Measurements from ENCODE around the gene CEP112. TPM values are rescaled to one million over a fixed set of nuclear protein-coding genes. Genes with fewer than 3 reads are reported as not detected.

The CEP112 gene
- total RNA-seq, 1 donor from 2014 or later, result 1.3 TPM

- H3K27me3 Mint-ChIP-seq, result peaks cover 2% of the 10 kb centered on the region
- no peak overlapping the region for H3K4me3 Mint-ChIP-seq
- H3K27ac Mint-ChIP-seq, result no peak overlapping the region
- H3K36me3 Mint-ChIP-seq (ENCODE audit: low read depth), result no peaks in the 10 kb centered on the region
- peaks cover 9% of the 10 kb centered on the region for H3K9me3 Mint-ChIP-seq
- no peak for DNase-seq
- intact Hi-C loops (cut with micrococcal nuclease), result no loop called here
- no peaks in the 10 kb centered on the region for H3K4me1 Mint-ChIP-seq
Measured at GRCh38 chr17:65678546-65678945, 513.4 kb downstream of the CEP112 start.

DNA sequence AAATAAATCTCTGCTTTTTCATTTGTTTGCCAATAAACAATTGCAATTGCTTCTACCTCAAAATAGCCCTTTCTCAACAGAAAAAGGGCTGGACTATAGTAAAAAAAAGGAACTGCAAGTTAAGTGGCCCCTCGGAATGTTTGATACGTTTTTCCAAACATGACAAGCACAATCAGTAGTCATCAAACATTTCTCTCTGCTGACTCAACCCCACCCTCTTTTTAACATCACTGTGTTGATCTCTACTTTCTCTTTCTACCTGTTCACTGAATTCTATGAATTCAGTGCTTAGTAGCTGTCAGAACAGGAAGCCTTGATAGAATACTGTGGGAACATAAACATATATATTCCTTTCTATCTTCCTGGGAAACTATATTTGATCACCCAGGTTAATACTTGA, 514.0 kb downstream of the CEP112 start:
- DNase-seq, result no peak
- Mint-ChIP-seq H3K27ac (no peak overlapping the region), H3K36me3 (ENCODE audit: low read depth) (no peaks in the 10 kb centered on the region), H3K4me1 (no peaks in the 10 kb centered on the region), H3K9me3 (peaks cover 9% of the 10 kb centered on the region), H3K27me3 (peaks cover 2% of the 10 kb centered on the region), H3K4me3 (no peak overlapping the region)
- intact Hi-C loops (cut with micrococcal nuclease), result no loop called here

DNA sequence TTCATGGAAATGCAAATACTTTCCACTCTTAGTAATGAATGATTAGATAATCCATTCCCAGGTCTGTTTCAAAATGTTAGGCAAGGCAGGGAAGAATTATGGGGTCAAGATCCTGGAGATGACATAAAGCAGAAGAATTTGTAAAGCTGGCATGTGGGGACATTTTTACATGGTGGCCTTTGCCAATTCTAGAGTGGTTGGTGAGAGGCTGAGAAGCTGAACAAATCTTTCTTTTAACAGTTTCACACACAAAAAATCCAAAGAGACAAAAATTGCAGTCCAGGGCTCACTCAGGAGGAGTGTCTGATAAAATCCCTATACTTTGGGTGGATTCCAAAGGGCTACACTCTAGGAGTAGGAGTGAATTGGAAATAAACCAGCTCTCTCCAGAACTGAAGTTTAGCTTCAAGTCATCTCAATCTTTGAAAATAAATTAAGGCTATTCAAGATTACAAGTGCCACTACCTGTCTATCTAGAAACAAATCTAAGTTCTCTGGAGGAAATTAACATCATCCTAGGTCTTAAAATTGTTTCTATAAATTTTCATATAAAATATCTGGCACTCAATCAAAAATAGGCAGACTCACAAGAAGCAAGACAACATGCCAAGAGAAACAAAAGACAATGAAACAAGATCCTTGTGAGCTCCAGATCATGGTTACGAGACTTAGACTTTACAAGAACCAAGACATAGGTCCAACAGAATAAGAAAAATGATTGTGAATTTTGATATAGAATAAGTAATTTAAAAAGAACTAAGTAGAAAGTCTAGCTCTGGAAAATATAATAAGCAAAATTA, 517.5 kb downstream of the CEP112 start:
- intact Hi-C loops (cut with micrococcal nuclease), result no loop called here
- Mint-ChIP-seq H3K4me1 (no peaks in the 10 kb centered on the region), H3K27me3 (no peaks in the 10 kb centered on the region), H3K9me3 (no peaks in the 10 kb centered on the region), H3K27ac (no peak overlapping the region), H3K4me3 (no peak overlapping the region), H3K36me3 (ENCODE audit: low read depth) (no peaks in the 10 kb centered on the region)
- DNase-seq, result no peak

DNA sequence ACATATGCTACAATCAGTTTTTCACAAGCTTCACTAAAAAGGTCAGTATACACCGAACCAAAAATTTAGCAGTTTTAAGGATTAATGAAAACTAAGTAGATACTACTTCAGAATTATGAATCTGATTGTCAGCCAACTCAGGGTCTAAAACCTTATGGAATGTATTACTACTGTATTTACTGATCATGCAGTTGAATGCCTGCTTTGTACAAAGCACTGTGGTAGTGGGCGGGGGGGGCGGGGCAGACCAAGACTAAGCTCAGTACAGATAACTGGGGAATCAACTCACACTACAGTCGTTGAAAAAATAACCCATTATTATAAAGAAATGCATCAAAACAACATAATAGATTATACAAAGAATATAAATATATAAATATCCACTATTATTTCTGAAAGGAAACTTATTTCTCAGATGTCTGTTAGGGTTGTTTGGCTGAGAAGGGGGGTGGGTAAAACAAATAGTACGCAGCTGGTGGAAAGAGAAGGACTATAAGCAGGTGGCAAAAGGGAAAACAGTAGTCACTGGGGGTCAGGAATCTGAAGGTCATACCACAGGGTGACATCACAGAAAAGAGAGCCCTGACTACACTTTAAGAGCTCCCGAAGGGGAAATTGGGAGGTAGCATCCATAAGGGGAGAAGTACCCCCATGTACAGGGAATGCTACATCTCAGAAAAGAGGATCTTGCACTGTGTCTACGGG, 521.1 kb downstream of the CEP112 start:
- DNase-seq, result no peak
- Mint-ChIP-seq H3K27ac (no peak overlapping the region), H3K4me3 (no peak overlapping the region), H3K27me3 (peaks cover 2% of the 10 kb centered on the region), H3K4me1 (no peaks in the 10 kb centered on the region), H3K36me3 (ENCODE audit: low read depth) (no peaks in the 10 kb centered on the region), H3K9me3 (no peaks in the 10 kb centered on the region)
- intact Hi-C loops (cut with micrococcal nuclease), result no loop called here

DNA sequence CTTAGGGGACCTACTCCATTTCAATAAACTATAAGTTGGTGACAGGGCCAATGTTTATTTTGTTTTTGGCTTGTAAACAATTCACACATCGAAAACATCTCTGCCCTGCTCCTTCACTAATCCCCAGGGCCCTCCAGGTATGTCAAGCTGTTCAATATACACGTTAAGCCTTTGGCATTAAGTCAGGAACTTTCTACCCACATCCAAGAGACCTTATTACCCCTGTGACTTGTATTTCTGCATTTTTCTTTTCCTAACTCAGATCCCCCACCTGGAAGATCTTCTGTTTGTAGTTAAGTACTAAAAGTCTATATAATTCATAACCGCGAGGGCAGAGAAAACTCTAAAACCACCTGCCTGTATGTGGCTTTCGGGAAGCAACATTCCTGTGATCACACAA, 523.7 kb downstream of the CEP112 start:
- Mint-ChIP-seq H3K4me3 (no peak overlapping the region), H3K27me3 (peaks cover 3% of the 10 kb centered on the region), H3K36me3 (ENCODE audit: low read depth) (no peaks in the 10 kb centered on the region), H3K4me1 (no peaks in the 10 kb centered on the region), H3K27ac (no peak overlapping the region), H3K9me3 (no peaks in the 10 kb centered on the region)
- no peak for DNase-seq
- intact Hi-C loops (cut with micrococcal nuclease), result no loop called here

- Mint-ChIP-seq H3K9me3 (no peaks in the 10 kb centered on the region), H3K36me3 (ENCODE audit: low read depth) (no peaks in the 10 kb centered on the region), H3K27ac (no peak overlapping the region), H3K4me1 (no peaks in the 10 kb centered on the region), H3K4me3 (no peak overlapping the region), H3K27me3 (peaks cover 3% of the 10 kb centered on the region)
- DNase-seq, result no peak
- intact Hi-C loops (cut with micrococcal nuclease), result no loop called here
Measured at GRCh38 chr17:65667656-65668055, 524.3 kb downstream of the CEP112 start.

DNA sequence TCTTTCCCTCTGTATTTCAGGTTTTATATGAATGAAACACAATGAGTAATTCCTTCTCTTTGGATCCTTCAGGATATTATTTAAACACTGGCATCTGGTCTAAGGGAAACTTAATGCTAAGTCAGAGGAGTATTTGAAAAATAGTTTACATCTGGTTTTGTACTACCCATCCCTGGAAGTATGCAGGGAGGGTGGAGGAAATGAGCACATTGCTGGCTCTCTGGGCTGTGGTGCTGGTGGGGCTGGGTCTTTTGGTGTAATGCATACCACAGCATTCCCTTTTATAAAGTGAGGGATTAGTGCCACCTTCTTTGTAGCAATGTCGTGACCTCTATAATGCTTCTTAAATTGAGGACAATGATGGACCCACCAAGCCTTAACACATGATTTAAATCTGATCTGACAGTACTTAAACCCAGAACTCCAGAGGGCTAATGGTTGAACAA, 525.0 kb downstream of the CEP112 start:
- peaks cover 3% of the 10 kb centered on the region for H3K27me3 Mint-ChIP-seq
- DNase-seq, result no peak
- H3K9me3 Mint-ChIP-seq, result no peaks in the 10 kb centered on the region
- H3K27ac Mint-ChIP-seq, result no peak overlapping the region
- intact Hi-C loops (cut with micrococcal nuclease), result no loop called here
- no peak overlapping the region for H3K4me3 Mint-ChIP-seq
- no peaks in the 10 kb centered on the region for H3K4me1 Mint-ChIP-seq
- H3K36me3 Mint-ChIP-seq (ENCODE audit: low read depth), result no peaks in the 10 kb centered on the region

GRCh38 chr17:65665966-65666365, 526.0 kb downstream of the CEP112 start:
- no peak for DNase-seq
- H3K4me3 Mint-ChIP-seq, result no peak overlapping the region
- no peaks in the 10 kb centered on the region for H3K36me3 Mint-ChIP-seq (ENCODE audit: low read depth)
- no peak overlapping the region for H3K27ac Mint-ChIP-seq
- peaks cover 3% of the 10 kb centered on the region for H3K27me3 Mint-ChIP-seq
- H3K4me1 Mint-ChIP-seq, result no peaks in the 10 kb centered on the region
- no peaks in the 10 kb centered on the region for H3K9me3 Mint-ChIP-seq
- intact Hi-C loops (cut with micrococcal nuclease), result no loop called here

DNA sequence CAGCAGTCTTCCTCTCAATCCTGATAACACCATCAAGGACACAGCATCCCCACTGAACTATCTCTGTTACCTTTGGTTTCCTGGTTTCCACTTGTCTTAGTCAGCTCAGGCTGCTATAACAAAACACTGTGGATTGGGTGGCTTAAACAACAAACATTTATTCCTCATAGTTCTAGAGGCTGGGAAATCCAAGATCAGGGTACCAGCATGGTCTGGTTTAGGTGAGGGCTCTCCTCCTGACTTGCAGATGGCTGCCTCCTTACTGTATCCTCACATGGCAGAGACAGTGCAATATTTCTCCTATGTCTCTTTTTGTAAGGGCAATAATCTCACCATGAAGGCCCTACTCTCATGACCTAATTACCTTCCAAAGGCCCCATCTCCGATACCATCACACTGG, 527.2 kb downstream of the CEP112 start:
- Mint-ChIP-seq H3K4me3 (no peak overlapping the region), H3K27me3 (peaks cover 3% of the 10 kb centered on the region), H3K4me1 (no peaks in the 10 kb centered on the region), H3K36me3 (ENCODE audit: low read depth) (no peaks in the 10 kb centered on the region), H3K9me3 (no peaks in the 10 kb centered on the region), H3K27ac (no peak overlapping the region)
- DNase-seq, result no peak
- intact Hi-C loops (cut with micrococcal nuclease), result no loop called here

DNA sequence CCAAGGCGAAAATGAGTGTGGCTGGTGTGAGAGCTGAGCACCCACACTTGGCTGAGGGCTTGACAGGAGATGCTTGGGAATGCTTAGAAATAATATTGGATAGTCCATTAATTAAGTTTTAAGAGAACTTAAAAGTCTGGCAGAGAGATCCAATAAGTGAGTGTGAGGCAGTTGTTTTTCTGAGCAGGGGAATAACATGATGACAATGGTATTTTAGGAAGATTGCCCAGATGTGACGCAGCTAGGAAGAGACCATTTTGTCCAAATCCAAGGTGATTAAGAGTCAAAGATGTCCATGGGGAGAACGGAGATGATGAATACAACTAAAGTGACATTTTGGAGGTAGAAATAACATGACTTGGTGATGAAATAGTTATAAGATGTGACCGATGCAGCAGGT, 527.7 kb downstream of the CEP112 start:
- Mint-ChIP-seq H3K4me3 (no peak overlapping the region), H3K9me3 (no peaks in the 10 kb centered on the region), H3K27ac (no peak overlapping the region), H3K36me3 (ENCODE audit: low read depth) (no peaks in the 10 kb centered on the region), H3K27me3 (peaks cover 3% of the 10 kb centered on the region), H3K4me1 (no peaks in the 10 kb centered on the region)
- DNase-seq, result no peak
- intact Hi-C loops (cut with micrococcal nuclease), result no loop called here

- Mint-ChIP-seq H3K4me1 (no peaks in the 10 kb centered on the region), H3K27me3 (peaks cover 3% of the 10 kb centered on the region), H3K9me3 (no peaks in the 10 kb centered on the region), H3K36me3 (ENCODE audit: low read depth) (no peaks in the 10 kb centered on the region), H3K4me3 (no peak overlapping the region), H3K27ac (no peak overlapping the region)
- intact Hi-C loops (cut with micrococcal nuclease), result no loop called here
- no peak for DNase-seq
Measured at GRCh38 chr17:65662196-65662595, 529.7 kb downstream of the CEP112 start.

DNA sequence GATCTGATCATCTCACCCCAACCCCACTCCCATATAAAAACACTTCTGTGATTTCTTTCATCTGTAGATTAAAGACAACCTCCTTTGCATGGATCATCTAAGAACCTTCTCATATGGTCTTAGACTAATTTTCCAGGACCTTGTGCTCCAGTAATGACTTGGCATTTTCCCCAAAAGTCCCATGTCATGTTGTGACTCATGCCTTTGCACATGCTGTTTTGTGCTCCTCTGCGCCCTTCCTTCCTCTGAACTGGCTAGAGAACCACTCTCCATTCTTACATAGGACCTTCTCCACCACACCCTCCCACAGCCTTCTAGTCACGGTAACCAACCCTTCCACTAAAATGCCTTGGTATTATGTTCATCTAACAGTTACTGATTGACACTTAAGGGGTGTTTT, 531.0 kb downstream of the CEP112 start:
- H3K4me1 Mint-ChIP-seq, result no peaks in the 10 kb centered on the region
- no peaks in the 10 kb centered on the region for H3K36me3 Mint-ChIP-seq (ENCODE audit: low read depth)
- H3K4me3 Mint-ChIP-seq, result no peak overlapping the region
- DNase-seq, result no peak
- H3K9me3 Mint-ChIP-seq, result no peaks in the 10 kb centered on the region
- peaks cover 2% of the 10 kb centered on the region for H3K27me3 Mint-ChIP-seq
- intact Hi-C loops (cut with micrococcal nuclease), result no loop called here
- H3K27ac Mint-ChIP-seq, result no peak overlapping the region

DNA sequence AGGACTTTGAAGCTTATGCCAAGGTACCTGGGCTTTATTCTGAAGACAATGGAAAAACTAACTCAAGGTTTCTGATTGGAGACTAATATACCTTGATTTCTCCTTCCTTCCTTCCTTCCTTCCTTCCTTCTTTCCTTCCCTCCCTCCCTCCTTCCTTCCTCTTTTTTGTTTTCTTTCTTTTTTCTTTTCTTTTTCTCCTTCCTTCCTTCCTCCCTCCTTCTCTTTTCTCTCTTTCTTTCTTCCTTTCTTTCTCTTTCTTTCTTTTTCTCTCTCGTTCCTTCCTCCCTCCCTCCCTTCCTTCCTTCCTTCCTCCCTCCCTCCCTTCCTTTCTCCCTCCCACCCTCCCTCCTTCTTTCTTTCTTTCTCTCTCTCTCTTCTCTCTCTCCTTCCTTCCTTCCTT, 531.9 kb downstream of the CEP112 start:
- no peaks in the 10 kb centered on the region for H3K27me3 Mint-ChIP-seq
- intact Hi-C loops (cut with micrococcal nuclease), result no loop called here
- no peak overlapping the region for H3K27ac Mint-ChIP-seq
- H3K36me3 Mint-ChIP-seq (ENCODE audit: low read depth), result no peaks in the 10 kb centered on the region
- no peaks in the 10 kb centered on the region for H3K4me1 Mint-ChIP-seq
- no peak overlapping the region for H3K4me3 Mint-ChIP-seq
- no peaks in the 10 kb centered on the region for H3K9me3 Mint-ChIP-seq
- no peak for DNase-seq

- intact Hi-C loops (cut with micrococcal nuclease), result loop anchor here (10.0 kb wide), 1 partner anchor 105 kb away; no protein-coding TSS in a partner anchor
- Mint-ChIP-seq H3K4me3 (no peak overlapping the region), H3K27ac (no peak overlapping the region), H3K9me3 (no peaks in the 10 kb centered on the region), H3K4me1 (no peaks in the 10 kb centered on the region), H3K36me3 (ENCODE audit: low read depth) (no peaks in the 10 kb centered on the region), H3K27me3 (no peaks in the 10 kb centered on the region)
- no peak for DNase-seq
Measured at GRCh38 chr17:65659512-65659911, 532.4 kb downstream of the CEP112 start.

All from activated CD4-positive, alpha-beta T cell treated with anti-CD3 and anti-CD28 coated beads, Interleukin-2, amount 10 ng/mL, durations not matched to agents 24 days and 14 days (primary cell).